ENCODE measurements around the gene BMS1. TPM values are rescaled to one million over a fixed set of nuclear protein-coding genes. Genes with fewer than 3 reads are reported as not detected.

The BMS1 gene
- total and polyA plus RNA-seq, 2 of the 8 experiments (the other 6 are each of a cell fraction or from before 2014, with no cell fraction given) = 3.7 to 34.6 TPM

DNA sequence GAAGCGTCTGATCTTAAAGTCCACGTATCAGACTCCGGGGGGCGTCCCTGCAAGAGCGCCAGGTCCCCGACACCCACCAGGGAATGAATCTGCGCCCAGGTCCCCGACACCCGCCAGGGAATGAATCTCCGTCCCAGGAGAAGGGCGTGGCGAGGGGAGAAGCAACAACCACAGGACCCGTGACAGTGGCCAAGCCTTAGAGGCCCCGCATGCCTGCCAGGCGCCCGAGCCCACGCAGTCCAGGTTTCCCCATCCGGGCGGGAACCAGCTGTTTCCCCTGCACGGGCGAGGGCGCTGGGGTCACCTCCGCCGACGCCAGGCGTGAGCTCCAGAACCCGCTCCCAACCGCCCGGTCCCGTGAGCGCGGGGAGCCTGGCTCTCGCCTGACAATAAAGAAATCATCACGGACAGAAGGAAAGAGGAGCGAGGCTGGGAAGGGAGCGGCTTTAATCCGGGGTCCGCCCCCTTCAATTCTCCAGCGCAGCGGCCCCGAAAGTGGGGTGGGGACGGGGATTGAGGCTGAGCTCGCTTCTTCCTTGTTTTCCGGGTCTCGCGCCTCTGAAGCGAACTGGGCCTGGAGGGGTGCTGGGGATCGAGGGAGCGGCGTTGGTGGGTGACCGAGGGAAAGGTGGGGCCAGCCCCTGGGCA lies 29.0 kb upstream of the BMS1 start (continued):
- TF ChIP-seq, protein P1, sequence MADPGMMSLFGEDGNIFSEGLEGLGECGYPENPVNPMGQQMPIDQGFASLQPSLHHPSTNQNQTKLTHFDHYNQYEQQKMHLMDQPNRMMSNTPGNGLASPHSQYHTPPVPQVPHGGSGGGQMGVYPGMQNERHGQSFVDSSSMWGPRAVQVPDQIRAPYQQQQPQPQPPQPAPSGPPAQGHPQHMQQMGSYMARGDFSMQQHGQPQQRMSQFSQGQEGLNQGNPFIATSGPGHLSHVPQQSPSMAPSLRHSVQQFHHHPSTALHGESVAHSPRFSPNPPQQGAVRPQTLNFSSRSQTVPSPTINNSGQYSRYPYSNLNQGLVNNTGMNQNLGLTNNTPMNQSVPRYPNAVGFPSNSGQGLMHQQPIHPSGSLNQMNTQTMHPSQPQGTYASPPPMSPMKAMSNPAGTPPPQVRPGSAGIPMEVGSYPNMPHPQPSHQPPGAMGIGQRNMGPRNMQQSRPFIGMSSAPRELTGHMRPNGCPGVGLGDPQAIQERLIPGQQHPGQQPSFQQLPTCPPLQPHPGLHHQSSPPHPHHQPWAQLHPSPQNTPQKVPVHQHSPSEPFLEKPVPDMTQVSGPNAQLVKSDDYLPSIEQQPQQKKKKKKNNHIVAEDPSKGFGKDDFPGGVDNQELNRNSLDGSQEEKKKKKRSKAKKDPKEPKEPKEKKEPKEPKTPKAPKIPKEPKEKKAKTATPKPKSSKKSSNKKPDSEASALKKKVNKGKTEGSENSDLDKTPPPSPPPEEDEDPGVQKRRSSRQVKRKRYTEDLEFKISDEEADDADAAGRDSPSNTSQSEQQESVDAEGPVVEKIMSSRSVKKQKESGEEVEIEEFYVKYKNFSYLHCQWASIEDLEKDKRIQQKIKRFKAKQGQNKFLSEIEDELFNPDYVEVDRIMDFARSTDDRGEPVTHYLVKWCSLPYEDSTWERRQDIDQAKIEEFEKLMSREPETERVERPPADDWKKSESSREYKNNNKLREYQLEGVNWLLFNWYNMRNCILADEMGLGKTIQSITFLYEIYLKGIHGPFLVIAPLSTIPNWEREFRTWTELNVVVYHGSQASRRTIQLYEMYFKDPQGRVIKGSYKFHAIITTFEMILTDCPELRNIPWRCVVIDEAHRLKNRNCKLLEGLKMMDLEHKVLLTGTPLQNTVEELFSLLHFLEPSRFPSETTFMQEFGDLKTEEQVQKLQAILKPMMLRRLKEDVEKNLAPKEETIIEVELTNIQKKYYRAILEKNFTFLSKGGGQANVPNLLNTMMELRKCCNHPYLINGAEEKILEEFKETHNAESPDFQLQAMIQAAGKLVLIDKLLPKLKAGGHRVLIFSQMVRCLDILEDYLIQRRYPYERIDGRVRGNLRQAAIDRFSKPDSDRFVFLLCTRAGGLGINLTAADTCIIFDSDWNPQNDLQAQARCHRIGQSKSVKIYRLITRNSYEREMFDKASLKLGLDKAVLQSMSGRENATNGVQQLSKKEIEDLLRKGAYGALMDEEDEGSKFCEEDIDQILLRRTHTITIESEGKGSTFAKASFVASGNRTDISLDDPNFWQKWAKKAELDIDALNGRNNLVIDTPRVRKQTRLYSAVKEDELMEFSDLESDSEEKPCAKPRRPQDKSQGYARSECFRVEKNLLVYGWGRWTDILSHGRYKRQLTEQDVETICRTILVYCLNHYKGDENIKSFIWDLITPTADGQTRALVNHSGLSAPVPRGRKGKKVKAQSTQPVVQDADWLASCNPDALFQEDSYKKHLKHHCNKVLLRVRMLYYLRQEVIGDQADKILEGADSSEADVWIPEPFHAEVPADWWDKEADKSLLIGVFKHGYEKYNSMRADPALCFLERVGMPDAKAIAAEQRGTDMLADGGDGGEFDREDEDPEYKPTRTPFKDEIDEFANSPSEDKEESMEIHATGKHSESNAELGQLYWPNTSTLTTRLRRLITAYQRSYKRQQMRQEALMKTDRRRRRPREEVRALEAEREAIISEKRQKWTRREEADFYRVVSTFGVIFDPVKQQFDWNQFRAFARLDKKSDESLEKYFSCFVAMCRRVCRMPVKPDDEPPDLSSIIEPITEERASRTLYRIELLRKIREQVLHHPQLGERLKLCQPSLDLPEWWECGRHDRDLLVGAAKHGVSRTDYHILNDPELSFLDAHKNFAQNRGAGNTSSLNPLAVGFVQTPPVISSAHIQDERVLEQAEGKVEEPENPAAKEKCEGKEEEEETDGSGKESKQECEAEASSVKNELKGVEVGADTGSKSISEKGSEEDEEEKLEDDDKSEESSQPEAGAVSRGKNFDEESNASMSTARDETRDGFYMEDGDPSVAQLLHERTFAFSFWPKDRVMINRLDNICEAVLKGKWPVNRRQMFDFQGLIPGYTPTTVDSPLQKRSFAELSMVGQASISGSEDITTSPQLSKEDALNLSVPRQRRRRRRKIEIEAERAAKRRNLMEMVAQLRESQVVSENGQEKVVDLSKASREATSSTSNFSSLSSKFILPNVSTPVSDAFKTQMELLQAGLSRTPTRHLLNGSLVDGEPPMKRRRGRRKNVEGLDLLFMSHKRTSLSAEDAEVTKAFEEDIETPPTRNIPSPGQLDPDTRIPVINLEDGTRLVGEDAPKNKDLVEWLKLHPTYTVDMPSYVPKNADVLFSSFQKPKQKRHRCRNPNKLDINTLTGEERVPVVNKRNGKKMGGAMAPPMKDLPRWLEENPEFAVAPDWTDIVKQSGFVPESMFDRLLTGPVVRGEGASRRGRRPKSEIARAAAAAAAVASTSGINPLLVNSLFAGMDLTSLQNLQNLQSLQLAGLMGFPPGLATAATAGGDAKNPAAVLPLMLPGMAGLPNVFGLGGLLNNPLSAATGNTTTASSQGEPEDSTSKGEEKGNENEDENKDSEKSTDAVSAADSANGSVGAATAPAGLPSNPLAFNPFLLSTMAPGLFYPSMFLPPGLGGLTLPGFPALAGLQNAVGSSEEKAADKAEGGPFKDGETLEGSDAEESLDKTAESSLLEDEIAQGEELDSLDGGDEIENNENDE (IDR thresholded peaks at IDR 0.05; ENCODE audit: insufficient replicate concordance, low read length) = no peak
- peak; percentile 75 for TF ChIP-seq KDM4A (IDR thresholded peaks at IDR 0.05; ENCODE audit: low read depth, low read length, severe bottlenecking)
- no peak for TF ChIP-seq TAF7 (optimal IDR thresholded peaks at IDR 0.05; ENCODE audit: borderline replicate concordance, low read depth, low read length)
- no peak for TF ChIP-seq RXRA (IDR thresholded peaks at IDR 0.05; ENCODE audit: insufficient read depth, low read depth, low read length)
- TF ChIP-seq, protein P2, sequence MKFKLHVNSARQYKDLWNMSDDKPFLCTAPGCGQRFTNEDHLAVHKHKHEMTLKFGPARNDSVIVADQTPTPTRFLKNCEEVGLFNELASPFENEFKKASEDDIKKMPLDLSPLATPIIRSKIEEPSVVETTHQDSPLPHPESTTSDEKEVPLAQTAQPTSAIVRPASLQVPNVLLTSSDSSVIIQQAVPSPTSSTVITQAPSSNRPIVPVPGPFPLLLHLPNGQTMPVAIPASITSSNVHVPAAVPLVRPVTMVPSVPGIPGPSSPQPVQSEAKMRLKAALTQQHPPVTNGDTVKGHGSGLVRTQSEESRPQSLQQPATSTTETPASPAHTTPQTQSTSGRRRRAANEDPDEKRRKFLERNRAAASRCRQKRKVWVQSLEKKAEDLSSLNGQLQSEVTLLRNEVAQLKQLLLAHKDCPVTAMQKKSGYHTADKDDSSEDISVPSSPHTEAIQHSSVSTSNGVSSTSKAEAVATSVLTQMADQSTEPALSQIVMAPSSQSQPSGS (IDR thresholded peaks at IDR 0.05; ENCODE audit: low read length) = no peak
- no peak for TF ChIP-seq SIRT6 (IDR thresholded peaks at IDR 0.05; ENCODE audit: low read length)
- TF ChIP-seq CBX5 (IDR thresholded peaks at IDR 0.05; ENCODE audit: low read depth, low read length) = no peak
- TF ChIP-seq ZNF274 (IDR thresholded peaks at IDR 0.05; ENCODE audit: borderline replicate concordance, extremely low read depth, low read length) = no peak
- TF ChIP-seq NRF1 (IDR thresholded peaks at IDR 0.05; ENCODE audit: low read depth, low read length) = no peak
